GM12874 (cell line): ENCODE measurements around the gene ASCC1.

ENCODE experiments used
- TF ChIP-seq, protein P1 (sequence below): IDR thresholded peaks from 2 replicates; pipeline ENCODE4 v1.5.1; 2011; ENCODE audit warnings: low read depth, mild to moderate bottlenecking, control low read depth, low read length, moderate library complexity; ENCODE audit not compliant: insufficient read depth

ASCC1 gene

DNA sequence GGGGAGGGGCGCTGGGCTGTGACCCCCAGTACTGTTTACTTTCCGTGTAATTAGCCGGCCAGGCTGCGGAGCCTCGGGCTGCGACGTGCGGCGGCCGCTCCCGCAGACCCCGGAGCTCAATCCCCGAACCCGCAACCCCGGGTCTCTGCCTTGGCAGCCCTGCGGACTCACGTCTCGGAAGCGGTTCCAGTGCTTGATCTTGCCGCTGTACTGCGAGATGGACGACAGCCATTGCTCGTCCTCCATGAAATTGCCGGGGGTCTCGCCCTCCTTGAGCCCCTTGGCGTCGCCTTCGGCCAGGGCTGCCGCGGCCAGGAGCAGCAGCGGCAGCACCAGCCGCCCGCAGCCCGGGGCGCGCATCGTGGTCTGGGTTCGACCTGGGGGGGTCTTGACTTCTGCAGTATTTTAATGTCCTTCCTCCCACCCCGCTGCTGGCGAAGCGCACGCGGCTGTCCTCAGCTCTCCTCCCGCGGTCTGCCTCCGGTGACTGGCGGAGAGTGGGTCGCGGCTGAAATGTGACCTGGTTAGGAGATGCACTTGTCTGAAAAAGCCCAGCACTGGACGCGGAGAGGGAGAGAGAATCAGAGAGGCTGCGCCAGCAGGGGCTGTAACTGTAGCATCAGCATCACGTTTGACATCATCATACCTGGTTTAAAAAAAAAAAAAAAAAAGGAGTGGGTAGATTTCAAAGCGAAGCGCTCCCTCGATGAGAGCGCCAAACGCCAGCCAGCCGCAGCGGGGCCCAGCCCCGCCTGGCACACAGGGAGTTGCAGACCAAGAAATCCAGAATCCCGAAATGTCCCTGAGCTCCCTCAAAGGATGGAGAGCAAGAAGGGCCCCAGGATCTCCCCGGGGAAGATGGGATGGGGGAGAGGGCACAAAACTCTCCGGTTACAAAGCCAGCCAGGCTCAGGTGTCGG, 127.8 kb downstream of the ASCC1 start, which contains the start of gene SPOCK2:
TSS of gene SPOCK2 (minus strand) at position 583 of the 920 bp plus-strand sequence. CDS start at position 360, 223 bp downstream.
- TF ChIP-seq, protein P1, sequence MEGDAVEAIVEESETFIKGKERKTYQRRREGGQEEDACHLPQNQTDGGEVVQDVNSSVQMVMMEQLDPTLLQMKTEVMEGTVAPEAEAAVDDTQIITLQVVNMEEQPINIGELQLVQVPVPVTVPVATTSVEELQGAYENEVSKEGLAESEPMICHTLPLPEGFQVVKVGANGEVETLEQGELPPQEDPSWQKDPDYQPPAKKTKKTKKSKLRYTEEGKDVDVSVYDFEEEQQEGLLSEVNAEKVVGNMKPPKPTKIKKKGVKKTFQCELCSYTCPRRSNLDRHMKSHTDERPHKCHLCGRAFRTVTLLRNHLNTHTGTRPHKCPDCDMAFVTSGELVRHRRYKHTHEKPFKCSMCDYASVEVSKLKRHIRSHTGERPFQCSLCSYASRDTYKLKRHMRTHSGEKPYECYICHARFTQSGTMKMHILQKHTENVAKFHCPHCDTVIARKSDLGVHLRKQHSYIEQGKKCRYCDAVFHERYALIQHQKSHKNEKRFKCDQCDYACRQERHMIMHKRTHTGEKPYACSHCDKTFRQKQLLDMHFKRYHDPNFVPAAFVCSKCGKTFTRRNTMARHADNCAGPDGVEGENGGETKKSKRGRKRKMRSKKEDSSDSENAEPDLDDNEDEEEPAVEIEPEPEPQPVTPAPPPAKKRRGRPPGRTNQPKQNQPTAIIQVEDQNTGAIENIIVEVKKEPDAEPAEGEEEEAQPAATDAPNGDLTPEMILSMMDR, result no peak

DNA sequence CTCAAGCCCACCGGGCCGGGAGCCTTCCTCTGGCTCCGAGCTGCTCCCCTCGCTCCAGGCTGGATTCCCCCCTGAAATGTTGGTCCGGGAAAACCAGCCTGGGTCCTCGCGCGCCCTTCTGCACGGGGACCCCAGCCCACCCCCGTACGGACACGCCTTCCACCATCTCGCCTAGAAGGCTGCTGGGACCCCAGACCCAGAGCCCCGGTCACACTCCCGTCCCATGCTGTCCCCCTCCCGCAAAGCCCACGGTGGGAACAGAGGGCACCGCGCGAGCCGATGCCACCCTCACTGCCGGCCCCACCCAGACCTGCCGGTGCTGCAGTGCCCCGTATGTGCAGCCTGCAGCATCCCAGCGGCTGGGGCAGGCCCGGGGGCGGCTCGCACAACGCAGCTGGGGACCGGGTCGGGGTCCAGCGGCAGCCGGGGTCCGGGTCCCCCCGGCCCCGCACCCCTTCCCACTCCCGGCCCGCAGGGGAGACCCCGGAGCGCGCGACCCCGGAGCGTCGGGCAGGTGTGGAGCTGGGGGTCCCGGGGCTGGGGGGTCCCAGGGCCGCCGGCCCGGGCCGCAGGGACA, 128.6 kb downstream of the ASCC1 start:
- TF ChIP-seq, protein P1, result no peak

DNA sequence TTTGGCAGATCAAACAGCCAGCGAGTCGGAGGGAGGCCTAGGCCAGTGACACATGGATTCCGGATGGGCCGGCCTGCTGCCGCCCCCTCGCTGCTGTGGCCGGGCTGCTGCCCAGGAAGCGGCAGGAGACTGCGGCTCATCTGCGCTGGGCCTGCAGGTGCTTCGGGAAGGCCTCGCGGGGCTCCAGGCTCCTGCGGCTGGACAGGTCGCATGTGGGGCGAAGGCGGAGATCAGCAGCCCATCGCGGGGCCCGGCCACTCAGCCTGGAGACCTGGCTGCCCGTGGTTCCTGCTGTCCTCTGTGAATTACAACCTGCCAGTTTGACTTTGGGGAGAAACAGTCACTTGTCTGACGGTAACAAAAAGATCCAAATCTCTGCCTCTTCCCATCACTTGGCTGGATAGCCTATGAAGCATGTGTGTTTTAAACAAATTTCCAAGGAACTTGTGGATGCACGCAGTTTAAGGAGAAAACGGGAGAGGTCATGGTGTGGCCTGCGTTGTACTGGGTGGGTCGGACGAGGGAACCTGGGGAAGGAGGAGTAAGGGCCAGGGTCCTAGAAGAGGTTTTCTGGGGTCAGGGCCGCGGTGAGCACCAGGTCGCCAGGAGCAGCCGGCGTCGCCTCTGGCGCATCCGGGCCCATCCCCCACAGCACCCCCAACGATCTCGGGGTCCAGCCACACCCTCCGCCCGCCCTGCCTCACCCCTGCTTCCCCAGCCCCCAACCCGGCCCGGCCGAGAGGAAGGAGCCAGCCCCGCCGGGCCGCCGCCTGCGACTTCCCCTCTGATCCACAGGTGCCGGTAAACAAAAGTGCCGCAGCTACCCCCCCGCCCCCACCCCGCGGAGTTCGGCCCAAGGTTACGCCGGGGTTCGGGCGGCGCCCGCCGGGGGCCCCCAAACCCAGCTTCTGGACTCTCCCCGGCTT, 129.3 kb downstream of the ASCC1 start:
- TF ChIP-seq, protein P1, result no peak

DNA sequence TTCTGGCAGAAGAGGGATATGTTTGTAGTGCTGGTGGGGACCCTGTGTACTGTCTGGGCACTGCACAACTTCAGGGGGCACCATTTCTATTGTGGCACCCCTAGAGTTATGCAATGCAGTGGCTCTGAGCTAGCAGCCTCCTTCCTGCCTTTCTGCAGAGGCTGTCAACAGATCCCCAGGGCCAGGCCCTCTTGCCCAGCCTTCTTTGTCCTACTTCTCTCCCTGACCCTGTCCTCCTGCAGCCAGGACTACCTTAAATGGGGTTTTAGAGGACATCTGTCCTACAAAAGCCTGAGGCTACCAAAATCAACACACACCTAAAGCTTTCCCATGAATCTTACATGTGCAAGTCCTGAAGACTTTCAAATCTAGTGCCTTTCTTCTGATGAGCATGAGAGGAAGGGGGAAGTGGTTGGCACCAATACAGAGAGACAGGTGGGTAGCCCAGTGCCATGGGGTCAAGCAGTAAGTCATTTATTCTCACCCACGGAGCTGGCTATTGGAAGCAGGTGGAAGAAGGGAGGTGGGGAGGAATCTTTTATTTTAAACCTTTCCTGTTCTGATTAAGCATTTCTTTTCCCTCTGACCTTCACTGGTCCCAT, 130.1 kb downstream of the ASCC1 start:
- TF ChIP-seq, protein P1, result no peak

DNA sequence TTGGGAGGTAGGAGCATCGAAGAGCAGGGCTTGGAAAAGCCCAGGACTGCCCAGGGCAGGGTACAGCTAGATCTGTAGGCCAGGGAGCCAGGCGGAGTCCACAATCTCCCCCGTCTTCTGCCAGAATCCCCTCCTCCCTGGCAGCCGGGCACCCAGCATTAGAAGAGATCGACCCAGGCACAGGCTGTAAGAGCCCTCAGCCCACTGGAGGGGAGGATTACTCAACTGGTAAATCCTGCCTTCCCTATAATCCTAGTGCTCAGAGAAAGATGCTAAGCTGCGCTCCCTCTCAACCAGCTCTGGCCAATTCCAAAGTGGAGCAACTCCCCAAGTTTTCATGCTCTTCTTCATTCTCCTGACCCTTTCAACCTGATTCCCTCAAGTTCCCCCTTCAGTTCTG, 130.9 kb downstream of the ASCC1 start:
- TF ChIP-seq, protein P1, result no peak

DNA sequence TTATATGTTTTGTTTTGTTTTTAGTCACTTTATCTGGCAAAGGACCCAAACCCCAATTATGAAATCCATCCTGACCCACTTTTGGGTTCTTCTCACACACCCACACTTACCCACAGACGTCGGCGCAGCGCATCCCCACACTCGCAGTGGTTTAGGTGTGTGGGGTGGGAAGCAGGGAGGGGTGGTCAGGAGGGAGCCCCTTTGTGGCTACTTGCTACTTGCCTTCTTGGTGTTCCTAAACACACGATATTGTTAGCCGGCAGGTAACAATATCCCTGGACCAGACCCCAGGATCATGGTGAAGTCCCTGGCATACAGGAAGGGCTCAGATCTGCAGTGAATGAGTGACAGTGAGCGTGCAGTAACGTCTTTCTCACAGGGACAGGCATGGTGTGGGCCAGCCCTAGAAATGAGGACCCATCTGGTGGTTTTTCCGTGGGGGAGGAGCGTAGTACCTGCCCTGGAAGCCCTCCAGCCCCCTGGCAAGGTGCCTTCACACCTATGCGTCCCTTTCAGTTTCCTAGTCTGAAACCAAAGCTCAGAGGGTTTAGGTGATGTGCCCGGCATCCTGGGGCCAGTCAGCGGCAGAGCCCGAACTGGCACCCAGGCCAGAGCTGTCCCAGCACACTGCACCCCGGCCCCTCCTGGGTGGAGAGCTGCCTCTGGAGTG, 132.2 kb downstream of the ASCC1 start:
- TF ChIP-seq, protein P1, result no peak
